Neural cell (in vitro differentiated cells): ENCODE results near the gene HECA.

ENCODE experiments used
- EP300 ChIP-seq: fragments of 450-650 bp; conservative IDR thresholded peaks from 2 replicates; pipeline ENCODE4 v1.6.1; 2014; ENCODE audit warnings: antibody characterized with exemption, mild to moderate bottlenecking, moderate library complexity; ENCODE audit not compliant: poor library complexity, severe bottlenecking
- EZH2 ChIP-seq: fragments of 200-600, 300-800 bp; shearing (Covaris generic), sonication (generic); IDR thresholded peaks from 2 replicates; pipeline ENCODE4 v1.6.1; 2014; ENCODE audit warnings: antibody characterized with exemption, low read length, borderline replicate concordance, mild to moderate bottlenecking; ENCODE audit not compliant: insufficient read depth, poor library complexity, severe bottlenecking
- POLR2AphosphoS5 ChIP-seq: IDR thresholded peaks from 2 replicates; pipeline ENCODE4 v1.6.1; 2012
- RAD21 ChIP-seq: fragments of 450-650 bp; conservative IDR thresholded peaks from 2 replicates; pipeline ENCODE4 v1.6.1; 2014; ENCODE audit warnings: antibody characterized with exemption, mild to moderate bottlenecking, moderate library complexity
- TAF1 ChIP-seq: IDR thresholded peaks from 2 replicates; pipeline ENCODE4 v1.6.1; 2012; ENCODE audit warnings: low read depth
- TF ChIP-seq, protein P1 (sequence below): fragments of 450-650 bp; IDR thresholded peaks from 2 replicates; pipeline ENCODE4 v1.5.1; 2014; ENCODE audit warnings: antibody characterized with exemption, mild to moderate bottlenecking, moderate library complexity; ENCODE audit not compliant: poor library complexity, severe bottlenecking
- TF ChIP-seq, protein P2 (sequence below): IDR thresholded peaks from 2 replicates; pipeline ENCODE4 v1.6.1; 2012; ENCODE audit warnings: borderline replicate concordance

DNA sequence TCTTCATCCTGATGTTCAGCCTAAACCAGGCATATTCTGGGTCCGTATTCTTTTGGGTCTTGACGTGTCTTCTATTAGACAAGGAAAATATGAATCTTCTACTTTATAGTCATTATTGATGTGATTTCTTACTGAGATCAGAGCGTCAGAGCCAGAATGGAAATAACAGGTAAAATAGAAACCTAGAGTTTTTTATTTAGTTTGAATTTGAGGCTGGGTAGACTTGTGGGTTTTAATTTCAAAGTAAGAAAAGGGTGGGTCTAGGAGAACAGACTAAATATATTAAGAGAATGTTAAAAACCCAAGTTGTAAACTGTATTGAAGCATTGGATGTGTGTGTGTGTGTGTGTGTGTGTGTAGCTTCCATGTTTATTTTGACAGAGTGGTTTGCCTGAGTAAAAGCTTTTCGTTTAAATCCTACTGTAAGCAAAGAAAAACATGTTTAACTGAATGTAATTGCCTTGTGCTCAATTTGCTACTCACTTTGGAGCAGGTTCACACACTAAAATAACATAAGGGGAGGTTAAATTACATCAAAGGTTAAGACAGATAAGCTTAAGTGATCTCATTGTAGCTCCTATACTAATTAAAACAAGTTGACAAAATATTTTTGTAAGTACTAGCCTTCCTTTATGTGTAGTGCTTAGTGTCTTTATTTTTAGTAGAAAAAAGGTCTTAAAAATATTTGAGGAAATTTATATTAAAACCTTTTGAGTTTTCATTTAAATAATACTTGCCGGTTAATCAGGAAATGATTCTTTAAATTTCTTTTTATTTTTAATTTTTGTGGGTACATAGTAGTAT is 17.4 kb downstream of the HECA start:
- TF ChIP-seq TAF1 (no peak), EZH2 (no peak), POLR2AphosphoS5 (no peak), EP300 (no peak), RAD21 (no peak)
- TF ChIP-seq, protein P1, sequence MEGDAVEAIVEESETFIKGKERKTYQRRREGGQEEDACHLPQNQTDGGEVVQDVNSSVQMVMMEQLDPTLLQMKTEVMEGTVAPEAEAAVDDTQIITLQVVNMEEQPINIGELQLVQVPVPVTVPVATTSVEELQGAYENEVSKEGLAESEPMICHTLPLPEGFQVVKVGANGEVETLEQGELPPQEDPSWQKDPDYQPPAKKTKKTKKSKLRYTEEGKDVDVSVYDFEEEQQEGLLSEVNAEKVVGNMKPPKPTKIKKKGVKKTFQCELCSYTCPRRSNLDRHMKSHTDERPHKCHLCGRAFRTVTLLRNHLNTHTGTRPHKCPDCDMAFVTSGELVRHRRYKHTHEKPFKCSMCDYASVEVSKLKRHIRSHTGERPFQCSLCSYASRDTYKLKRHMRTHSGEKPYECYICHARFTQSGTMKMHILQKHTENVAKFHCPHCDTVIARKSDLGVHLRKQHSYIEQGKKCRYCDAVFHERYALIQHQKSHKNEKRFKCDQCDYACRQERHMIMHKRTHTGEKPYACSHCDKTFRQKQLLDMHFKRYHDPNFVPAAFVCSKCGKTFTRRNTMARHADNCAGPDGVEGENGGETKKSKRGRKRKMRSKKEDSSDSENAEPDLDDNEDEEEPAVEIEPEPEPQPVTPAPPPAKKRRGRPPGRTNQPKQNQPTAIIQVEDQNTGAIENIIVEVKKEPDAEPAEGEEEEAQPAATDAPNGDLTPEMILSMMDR: no peak
- TF ChIP-seq, protein P2, sequence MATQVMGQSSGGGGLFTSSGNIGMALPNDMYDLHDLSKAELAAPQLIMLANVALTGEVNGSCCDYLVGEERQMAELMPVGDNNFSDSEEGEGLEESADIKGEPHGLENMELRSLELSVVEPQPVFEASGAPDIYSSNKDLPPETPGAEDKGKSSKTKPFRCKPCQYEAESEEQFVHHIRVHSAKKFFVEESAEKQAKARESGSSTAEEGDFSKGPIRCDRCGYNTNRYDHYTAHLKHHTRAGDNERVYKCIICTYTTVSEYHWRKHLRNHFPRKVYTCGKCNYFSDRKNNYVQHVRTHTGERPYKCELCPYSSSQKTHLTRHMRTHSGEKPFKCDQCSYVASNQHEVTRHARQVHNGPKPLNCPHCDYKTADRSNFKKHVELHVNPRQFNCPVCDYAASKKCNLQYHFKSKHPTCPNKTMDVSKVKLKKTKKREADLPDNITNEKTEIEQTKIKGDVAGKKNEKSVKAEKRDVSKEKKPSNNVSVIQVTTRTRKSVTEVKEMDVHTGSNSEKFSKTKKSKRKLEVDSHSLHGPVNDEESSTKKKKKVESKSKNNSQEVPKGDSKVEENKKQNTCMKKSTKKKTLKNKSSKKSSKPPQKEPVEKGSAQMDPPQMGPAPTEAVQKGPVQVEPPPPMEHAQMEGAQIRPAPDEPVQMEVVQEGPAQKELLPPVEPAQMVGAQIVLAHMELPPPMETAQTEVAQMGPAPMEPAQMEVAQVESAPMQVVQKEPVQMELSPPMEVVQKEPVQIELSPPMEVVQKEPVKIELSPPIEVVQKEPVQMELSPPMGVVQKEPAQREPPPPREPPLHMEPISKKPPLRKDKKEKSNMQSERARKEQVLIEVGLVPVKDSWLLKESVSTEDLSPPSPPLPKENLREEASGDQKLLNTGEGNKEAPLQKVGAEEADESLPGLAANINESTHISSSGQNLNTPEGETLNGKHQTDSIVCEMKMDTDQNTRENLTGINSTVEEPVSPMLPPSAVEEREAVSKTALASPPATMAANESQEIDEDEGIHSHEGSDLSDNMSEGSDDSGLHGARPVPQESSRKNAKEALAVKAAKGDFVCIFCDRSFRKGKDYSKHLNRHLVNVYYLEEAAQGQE: no peak
